Fibroblast of skin of back (primary cell): ENCODE results near the gene SUPT4H1.

ENCODE experiments used
- DNase-seq: peaks from one replicate; pipeline ENCODE4 v3.0.0-alpha.2; 2013

SUPT4H1 gene

DNA sequence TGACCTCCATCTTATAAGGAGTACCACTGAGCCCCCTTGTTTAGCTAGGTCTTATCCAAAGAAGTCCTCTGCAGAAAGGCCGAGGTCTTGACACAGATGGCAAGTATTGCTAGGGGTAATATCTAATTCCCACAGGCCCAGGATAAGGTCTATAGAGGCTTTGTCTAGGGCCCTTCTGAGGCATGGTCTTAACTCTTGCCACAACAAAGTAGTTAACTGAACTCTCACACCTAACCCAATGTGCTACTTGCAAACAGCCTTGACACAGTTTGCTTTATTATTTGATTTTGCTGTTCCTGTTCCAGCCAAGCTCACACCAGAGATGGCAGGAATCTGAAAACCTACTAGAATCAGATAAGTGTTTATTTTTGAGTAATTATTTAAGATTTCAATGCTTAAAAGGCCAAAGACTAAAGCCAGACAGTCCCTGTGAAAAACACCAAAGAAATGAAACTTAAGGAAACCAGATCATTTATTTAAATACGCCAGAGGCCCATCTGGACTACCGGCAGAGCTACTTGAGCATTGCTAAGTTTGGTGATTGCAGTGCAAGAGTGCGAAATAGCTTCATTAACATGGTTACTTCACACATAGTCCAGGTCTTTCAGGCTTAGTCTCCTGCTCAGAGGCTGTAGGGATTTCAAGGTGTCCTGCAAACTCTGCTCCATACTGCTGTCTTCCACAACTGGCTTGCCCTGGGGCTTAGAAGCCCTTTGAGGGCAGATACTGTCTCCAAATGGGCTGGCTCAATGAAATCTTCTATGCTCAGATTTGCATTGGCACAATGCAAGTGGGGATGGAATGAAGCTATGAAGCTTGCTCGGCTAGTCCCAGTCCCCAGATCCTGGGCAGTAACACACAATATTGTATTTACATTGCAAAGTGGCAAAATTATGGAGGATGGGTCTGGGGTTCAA lies 28.5 kb upstream of the SUPT4H1 start:
- DNase-seq = no peak

DNA sequence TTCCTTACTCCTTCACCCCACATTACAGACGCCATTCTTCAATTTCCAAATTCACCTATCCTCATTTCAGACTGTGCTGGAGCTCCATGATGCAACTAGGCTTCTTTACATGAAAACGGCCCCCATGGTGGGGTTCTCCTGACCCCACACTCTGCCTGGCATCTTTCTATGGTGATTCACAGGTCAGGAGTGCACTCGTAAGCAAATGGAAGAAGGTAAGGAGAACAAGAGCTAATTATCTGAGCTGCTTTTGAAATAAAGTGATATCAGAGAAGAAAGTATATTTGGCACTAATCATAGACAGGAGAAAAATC lies 27.5 kb upstream of the SUPT4H1 start:
- DNase-seq = no peak

DNA sequence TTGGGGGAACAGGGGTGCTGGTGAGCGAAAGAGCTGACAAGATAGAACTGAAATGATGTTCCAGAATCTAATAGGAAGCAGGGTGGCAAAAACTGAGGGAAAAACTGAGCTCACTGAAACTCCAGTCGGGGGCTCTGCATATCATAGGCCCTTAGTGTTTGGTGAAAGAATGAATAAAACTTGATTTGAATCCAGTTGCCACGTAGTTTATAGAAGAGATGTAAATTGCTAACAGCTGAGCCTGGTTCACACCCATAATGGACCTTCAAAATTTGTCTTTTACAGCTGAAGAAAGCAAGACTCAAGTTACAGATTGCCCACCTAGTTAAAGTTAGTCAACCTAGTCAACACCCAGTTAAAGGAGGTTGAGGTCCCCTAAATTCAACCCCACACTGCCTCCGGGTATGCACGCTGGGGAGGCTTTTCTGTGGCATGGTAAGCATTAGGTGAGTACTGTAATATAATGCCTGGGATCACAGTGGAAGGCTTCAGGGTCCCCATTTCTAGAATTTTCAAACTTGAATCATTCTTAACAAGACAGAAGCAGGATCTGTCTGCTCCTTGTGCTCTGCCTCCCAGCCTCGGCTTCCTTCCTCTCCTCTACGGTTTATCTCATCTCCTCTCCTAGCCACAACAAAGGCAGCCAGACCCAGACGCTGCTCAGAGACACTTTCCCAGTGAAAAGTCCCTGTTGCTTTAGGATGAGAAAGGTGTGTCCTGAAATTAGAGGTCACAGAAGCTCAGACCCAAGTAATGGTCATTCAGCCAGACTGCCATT lies 26.9 kb upstream of the SUPT4H1 start:
- DNase-seq = no peak

DNA sequence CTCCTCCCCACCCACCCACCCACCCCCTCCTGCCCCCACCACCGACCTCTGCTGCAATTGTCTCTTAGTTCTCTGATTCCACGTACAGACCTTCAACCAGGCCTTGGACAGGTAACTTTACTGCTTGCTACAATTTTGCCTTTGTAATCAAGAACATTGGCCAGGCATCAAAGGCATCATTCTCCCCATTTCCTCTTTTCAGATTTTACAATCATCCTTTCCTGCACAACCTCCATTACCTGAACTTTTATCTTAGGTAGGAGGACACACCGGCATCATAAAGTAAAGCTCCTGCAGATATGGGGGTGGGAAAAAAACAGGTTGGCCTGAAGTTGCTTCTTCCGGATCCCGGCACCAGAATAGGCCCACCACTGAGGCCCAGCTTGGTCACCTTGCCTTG lies 25.7 kb upstream of the SUPT4H1 start:
- DNase-seq = no peak

DNA sequence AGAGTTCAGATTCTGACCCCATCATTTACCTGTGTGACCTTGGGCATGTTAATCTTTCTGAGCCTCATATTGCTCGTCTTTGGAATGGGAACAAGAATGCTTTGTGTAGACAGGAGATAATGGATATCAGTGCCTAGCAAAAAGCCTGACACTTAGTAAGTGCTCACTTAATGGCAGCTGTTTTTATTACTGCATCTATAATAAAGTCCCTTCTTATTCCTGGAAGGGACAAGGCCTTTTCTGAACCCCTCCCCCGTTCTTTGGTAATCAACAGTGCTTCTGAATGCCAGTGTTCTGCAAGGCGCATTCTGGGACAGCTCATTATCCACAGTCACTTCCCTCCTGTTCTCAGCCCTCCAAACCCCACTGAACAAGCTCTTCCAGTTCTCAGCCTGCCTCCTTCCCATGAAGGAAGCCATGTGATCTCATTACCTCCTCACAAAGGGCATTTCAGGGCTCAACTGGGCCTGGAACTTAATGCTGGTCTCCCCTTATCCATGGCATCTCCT lies 25.1 kb upstream of the SUPT4H1 start:
- no peak for DNase-seq

DNA sequence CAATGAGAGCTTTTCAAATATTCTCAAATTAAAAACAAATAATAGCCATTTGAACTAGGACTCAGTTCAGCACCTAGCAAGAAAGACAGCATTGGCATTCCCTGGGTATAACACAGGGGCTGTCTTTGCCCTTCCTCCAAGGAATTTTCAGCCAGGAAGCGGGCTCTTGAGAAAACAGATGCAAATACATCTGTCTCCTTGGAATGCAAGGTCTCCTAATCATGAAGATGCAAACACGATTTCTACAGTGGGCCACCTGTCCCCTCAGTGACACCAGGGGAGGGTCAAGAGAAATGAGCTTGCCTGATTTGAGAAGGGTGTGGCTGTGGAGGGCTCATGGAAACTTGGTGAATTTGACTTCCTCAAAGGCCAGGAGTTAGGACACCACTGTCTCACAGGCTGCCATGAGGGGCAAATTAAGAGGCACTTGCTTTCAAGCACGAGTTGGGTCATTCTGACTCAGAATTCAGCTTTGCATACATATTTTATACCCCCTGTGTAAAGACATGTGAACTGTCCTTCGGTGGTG lies 24.5 kb upstream of the SUPT4H1 start:
- no peak for DNase-seq

DNA sequence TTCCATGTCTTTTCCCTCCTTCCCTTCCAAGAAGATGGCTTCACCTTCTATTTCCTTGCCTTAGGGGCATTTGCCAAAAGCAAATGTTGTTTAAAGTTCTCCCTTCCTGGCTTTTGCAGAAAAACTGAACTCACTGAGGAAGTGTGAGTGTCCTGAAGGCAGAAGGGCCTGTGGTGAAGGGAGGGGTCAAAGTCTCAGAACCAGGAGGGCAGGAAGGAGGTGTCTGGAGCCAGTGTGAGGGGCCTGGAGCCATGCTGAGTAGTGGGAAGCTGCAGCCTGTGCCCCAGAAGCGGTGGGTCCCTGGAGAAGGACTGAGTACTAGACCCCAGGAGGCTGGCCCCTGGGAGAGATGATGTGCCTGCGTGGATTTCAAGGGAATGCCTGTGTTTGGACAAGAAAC lies 23.8 kb upstream of the SUPT4H1 start:
- no peak for DNase-seq

DNA sequence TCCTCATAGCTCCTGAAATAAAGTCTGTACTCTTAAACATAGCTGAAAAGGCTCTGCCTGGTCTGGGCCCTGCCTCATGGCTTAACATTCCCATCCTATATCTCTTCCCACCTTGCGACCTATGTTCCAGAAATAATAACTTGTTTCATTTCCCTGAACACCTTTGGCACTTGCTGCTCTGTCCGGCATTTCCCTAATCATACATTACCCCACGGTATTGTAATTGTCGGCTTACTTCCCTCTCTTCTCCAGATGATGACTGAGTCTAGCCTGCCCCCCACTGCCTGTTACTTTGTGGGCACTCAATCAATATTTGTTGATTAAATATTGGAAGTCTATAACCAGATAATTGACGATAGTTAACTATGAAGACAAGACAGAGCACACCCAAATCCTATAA lies 23.3 kb upstream of the SUPT4H1 start:
- DNase-seq = no peak

DNA sequence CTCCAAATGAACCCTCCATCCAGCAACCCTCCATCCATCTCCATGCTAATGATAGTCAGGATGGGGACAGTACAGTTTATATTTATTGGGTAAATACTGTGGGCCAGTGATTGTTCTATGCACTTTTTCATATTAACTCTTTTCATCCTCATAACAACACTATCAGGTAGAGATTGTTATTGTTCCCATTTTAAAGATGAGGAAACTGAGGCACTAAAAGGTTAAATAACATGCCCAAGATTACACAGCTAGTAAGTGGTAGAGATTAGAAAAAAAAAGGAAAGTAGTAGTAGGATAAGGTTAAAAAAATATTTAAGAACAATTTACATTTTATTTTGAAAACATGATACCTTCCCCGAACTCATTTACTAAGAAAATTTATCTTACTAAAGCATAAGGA lies 21.9 kb upstream of the SUPT4H1 start:
- DNase-seq = no peak

DNA sequence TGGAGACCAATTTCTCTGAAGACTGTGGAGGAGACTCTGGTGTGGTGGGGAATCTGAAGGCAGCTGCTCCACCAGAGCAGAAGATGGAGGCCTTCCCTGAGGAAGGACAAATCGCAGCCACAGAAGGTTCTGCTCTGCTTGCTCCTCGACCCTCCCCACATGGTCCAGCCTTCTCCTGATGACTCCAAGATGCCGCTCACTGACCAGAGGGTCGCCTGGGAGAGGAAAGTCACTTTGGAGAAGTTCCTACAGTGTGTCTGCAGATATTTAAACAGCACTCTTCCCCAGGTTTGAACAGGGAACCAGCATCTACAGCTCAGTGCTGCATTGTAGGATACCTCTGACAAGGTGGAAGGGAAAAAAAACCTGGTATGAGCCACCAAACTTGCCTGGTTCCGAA lies 21.0 kb upstream of the SUPT4H1 start:
- no peak for DNase-seq

DNA sequence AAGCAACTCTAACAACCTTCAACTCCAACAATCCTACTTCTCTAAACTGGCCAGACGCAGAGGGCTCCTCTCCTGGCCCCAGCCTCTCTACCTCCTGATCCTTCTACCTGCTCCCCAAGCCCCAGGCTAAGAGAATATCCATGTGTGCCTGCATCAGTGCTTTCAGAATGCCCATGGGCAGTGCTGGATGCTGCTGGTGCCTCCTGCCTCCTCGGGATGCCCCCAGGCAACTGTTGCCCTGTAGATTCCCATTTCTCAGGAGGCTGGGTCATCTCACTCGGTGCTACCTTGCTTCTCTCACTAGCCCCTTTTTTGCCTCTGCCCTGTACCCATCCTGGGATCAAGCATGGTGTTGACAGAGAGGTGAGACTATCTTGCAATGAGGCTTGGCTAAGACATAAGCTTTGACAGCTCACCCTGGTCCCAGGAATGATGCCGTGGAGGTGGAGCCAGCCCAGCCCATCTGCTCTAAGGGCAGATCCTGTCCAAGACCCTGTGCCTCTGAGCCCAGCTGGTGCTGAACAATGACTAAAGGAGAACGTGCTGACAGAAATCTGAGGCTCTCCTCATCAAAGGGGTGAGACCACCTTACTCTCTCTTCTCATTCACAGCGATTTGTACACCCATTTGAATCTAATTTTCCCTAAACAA lies 19.4 kb upstream of the SUPT4H1 start:
- no peak for DNase-seq

DNA sequence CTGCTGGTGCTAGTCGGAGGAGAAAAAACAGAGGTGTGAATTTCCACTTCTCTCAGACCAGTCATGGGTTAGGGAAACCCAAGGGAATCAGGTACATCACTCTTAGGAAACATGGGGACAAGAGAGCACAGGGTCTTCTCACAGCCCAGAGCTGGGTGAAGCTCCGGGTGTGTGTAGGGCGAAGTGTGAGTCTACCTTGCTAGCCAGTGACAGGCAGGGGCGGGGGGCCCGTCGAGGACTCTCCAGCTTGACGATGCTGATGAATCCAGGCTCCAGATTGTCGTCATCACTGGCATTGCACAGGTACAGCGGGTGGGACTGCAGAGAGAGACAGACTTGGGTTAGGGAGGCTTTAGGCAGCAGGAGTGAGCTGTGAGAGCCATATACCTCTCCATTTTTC lies 18.7 kb upstream of the SUPT4H1 start:
- no peak for DNase-seq

DNA sequence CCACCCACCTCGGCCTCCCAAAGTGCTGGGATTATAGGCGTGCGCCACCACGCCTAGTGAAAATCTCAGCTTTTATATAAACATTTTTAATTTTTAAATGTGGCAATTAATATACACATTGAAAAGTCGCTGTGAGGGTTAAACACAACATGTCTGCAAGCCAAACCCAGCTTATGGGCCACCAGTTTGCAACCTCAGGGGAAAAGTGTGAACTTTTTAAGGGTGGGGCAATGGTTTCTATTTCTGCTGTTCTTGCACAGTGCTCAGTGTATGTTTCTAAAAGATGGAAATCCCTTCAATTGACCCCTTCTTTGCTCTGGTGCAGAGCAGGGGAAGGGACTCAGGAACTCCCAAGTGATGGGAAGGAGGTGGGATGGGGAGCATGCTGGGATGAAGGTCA lies 18.3 kb upstream of the SUPT4H1 start:
- DNase-seq = no peak

DNA sequence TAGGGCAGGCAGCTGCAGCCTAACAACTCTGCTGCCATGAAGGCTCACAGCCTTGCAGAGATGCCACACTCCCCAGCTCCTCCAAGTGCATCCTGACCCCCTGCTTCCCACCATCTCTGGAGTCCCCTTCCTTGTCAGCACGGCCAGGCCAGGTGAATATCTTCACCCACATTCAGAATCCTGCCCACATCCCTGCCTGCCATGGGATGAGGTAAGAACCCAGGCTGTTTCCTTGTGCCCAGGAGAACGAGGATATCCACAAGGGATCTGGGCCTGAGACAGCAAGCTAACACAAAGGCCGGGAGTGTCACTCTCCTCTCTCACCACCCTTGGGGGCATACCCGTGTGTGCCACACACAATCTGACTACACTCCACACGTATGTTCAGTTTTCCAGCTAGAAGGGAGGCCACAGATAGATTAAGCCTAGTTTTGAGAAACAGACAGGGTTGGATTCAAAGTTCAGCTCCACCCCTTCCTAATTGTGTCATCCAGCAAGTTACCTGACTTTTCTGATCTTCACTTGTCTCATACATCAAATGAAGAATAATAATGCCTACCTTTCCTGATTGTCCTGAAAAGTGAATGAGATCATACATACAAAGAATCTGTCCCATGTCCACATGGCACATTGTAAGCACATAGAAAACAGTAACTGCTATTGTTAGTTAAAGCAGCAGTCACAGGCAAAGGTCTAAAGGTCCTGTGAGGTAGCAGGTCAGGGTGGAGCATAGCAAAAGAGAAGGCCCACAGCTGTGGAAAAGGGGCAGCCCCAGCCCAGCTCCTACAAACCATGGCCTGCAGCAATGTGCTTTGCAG lies 17.4 kb upstream of the SUPT4H1 start:
- DNase-seq = no peak

DNA sequence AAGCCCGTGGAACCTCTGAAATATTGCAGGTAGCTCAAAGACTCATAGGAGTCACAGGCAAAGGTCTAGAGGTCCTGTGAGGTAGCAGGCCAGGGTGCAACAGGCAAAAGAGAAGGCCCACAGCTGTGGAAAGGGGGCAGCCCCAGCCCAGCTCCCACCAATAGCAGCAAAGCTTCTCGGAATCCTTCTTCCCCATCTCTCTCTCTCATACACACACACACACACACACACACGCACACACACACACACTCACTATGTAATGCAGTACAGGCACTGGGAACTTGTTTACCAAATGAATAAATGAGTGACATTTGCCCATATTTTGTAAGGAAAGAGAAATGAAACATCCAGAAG lies 16.8 kb upstream of the SUPT4H1 start:
- DNase-seq = no peak

DNA sequence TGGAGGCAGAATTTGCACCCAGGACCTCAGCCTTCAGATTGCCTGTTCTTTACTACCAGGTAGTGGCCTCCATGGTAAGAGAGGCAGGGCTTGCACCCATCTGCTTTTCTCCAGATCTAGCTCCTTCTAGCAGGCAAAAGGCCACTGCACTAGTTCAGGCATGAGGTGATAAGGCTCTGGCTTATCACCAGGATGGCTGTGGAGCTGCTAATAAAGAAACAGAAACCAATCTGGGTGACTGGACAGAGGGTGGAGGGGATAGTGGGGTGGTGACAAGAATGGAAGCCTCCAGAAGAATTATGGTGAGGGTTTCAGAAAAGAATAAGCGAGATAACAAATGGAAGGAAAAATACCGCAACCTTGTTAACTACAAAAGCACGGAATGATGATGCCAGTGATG lies 15.5 kb upstream of the SUPT4H1 start:
- no peak for DNase-seq

DNA sequence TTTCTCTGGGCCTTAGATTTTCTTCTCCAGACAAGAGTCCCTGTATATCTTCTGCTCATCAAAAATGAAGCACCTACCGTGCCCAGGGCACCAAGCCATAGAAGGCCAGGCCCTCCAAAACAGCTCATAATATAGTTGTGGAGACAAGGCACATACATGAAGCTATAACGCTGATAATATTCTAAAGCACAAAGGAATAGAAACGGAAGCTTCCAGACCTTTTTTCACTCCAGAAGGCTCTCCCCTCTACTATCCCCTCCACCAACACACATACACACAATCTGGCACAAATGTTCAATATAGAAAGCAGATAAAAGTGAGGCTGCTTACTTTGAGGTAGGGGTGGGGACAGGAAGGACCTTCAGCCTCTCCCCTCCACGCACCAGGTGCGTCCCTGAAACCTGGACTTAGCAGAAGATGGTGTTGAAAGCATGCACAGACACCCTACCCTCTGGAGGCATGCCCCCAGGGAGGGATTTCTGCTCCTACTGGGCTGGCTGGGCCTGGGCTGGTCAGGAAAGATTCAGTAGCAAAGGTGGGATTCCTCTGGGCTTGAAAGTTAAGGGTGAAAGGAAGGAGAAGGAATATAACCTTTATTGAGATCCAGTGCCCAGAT lies 14.1 kb upstream of the SUPT4H1 start:
- no peak for DNase-seq

DNA sequence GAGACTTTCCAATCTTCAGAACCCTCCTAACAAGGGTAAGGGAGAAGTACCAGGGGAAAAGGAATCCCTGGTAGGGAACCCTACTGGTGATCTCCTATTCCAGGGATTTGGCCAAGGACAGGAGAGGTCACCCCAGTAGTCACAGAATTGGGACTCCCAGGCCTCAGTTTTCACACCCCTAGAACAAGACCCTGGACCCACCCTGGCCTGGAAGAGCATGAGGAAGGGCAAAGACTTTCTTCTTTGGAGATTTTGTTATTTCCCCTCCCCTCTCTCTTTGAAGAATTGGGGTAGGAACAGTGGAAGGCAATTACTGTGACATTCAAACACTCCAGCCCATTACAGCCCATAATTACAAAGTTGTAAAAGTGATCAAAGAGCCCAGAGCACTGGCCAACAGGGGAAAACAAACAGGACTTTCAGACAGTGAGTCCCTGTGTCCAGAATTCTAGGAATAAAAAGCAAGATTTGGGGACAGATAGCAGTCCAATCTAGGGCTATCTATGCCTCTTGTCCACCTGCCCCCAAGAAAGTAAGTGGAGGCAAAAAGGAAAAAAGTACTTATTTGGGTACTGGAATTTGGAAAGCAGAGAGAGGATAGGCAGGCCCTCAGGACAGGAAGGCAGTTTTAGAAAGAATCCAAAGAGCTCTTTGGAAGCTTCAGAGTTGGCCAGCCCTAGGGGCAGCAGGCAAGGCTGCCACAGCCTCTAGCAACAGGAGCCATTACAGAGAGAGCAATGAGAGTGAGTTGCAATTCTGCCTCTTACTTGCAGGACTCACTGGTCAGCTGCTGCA lies 13.4 kb upstream of the SUPT4H1 start:
- DNase-seq = no peak

DNA sequence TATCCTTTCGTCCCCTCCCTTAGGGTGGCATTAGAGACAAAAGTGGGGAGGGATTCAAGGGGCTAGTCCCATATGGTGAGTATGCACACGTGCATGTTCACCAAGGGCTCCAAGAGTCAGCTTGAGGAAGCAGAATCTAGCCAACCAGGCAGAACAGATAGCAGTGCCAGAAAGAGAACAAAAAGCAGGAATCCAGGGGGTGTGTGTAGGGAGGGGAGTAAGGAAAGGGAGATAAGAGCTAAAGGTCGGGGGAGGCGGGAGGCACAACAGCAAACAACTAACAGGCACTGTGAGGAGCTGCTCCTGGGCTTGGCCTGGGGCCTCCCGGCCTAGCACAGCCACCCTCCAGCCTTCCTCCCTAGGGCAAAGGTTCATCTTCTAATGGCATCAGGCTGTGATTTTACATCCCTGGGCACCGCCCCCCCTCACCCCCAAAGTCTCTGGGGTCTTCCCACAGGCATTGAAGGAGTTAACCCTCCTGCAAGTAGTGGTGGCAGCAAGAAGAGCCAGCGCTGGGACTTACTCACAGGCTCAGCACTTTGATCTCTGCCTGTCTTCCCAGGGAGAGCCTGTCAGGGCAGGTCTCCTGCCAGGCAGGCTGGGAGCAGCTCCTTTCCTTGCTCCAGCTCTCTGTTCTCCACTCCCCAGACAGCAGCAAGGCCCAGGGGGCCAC lies 12.4 kb upstream of the SUPT4H1 start:
- no peak for DNase-seq

DNA sequence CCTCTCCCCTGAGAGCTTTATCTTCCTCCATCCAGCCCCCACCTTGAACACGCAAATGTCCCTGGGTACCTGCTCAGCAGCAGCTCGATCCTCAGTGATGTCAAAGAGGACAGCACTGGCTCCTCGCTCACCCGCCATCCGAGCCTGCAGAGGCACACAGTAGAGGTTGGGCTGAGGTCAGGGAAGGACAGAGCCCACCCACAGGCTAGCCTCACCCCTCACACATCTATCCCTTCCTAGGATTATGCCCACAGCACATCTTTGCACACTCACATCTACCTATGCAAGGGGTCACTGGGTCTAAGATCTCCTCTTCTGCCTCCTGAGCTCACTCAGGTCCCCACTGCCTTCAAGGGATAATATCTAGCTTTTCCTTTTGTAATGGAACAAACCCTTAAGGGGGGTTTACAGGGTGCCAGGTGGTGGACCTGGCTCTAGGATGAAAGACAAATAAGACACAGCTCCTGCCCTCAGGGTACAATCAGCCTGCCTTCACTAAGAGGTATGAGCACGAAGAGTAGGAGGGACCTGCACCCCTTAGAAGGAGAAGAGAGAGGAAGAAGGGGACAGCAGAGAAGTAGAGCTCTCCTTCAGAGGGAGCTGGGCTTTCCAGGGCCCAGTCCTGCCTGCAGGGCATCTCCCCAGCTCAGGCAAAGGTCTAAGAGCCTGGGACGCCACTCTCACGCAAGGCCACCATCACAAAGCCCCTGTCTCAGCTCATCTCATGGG lies 11.6 kb upstream of the SUPT4H1 start:
- DNase-seq = no peak
